Neural progenitor cell (in vitro differentiated cells): ENCODE data around the gene PROB1. TPM values are rescaled to one million over a fixed set of nuclear protein-coding genes. Genes with fewer than 3 reads are reported as not detected.
A peak's percentile ranks its signal among the peaks of the same experiment; 100 is the strongest.
"Not testable (repeated sequence)": the region's sequence is repeated elsewhere in the genome, so short reads cannot be mapped to it uniquely, and the experiment has no call there.

Experiments
- DNase-seq: peaks from one replicate; pipeline ENCODE4 v3.0.0-alpha.2; 2016; ENCODE audit warnings: low spot score
- H2AFZ ChIP-seq: fragments of 200-600 bp; sonication (generic); replicated peaks from 2 replicates; pipeline ENCODE4 v1.6.1; 2016; ENCODE audit warnings: antibody characterized with exemption
- H3F3A ChIP-seq: fragments of 200-600 bp; sonication (generic); 2 replicates; pipeline ENCODE4 v1.6.1; 2016; ENCODE audit warnings: antibody characterized with exemption, low read depth
- H3K27ac ChIP-seq: fragments of 200-600 bp; sonication (generic); 2 replicates; pipeline ENCODE4 v1.5.1; 2016; ENCODE audit warnings: mild to moderate bottlenecking
- H3K27me3 ChIP-seq: fragments of 200-600 bp; sonication (generic); 2 replicates; pipeline ENCODE4 v1.6.1; 2016; ENCODE audit warnings: mild to moderate bottlenecking, moderate library complexity
- H3K36me3 ChIP-seq: fragments of 200-600 bp; sonication (generic); 2 replicates; pipeline ENCODE4 v1.5.1; 2016
- H3K4me1 ChIP-seq: fragments of 200-600 bp; sonication (generic); 2 replicates; pipeline ENCODE4 v1.6.1; 2016; ENCODE audit warnings: mixed run types
- H3K4me2 ChIP-seq: fragments of 200-600 bp; sonication (generic); 2 replicates; pipeline ENCODE4 v1.6.1; 2016
- H3K4me3 ChIP-seq: fragments of 200-600 bp; sonication (generic); 2 replicates; pipeline ENCODE4 v1.5.1; 2016
- H3K79me2 ChIP-seq: fragments of 200-600 bp; sonication (generic); 2 replicates; pipeline ENCODE4 v1.6.1; 2016; ENCODE audit warnings: low read depth
- H3K9ac ChIP-seq: fragments of 200-600 bp; sonication (generic); 2 replicates; pipeline ENCODE4 v1.6.1; 2016
- H3K9me3 ChIP-seq: fragments of 200-600 bp; sonication (generic); 2 replicates; pipeline ENCODE4 v1.5.1; 2016; ENCODE audit warnings: low read depth
- H4K20me1 ChIP-seq: fragments of 200-600 bp; sonication (generic); 2 replicates; pipeline ENCODE4 v1.6.1; 2016; ENCODE audit warnings: low read depth
- H3K27ac Mint-ChIP-seq: 3 replicates; pipeline ENCODE4 v1.8.0; 2021; ENCODE audit warnings: mixed read lengths
- H3K27me3 Mint-ChIP-seq: 2 replicates; pipeline ENCODE4 v1.8.0; 2022; ENCODE audit warnings: low read depth, mild to moderate bottlenecking, inconsistent platforms, moderate library complexity, mixed read lengths; ENCODE audit not compliant: insufficient read depth
- H3K36me3 Mint-ChIP-seq: 3 replicates; pipeline ENCODE4 v1.8.0; 2021; ENCODE audit warnings: mixed read lengths
- H3K4me1 Mint-ChIP-seq: 3 replicates; pipeline ENCODE4 v1.8.0; 2021; ENCODE audit warnings: mixed read lengths
- H3K4me3 Mint-ChIP-seq: 3 replicates; pipeline ENCODE4 v1.8.0; 2021; ENCODE audit warnings: mild to moderate bottlenecking, moderate library complexity, mixed read lengths
- H3K9me3 Mint-ChIP-seq: 3 replicates; pipeline ENCODE4 v1.8.0; 2020; ENCODE audit warnings: mixed read lengths
- EZH2 ChIP-seq: fragments of 200-600 bp; sonication (generic); IDR thresholded peaks from 2 replicates; pipeline ENCODE4 v1.6.1; 2017; ENCODE audit warnings: antibody characterized with exemption, mild to moderate bottlenecking, moderate library complexity
- EZH2phosphoT487 ChIP-seq: fragments of 200-600 bp; sonication (generic); IDR thresholded peaks from 2 replicates; pipeline ENCODE4 v1.6.1; 2017; ENCODE audit warnings: antibody characterized with exemption
- total RNA-seq: library from RNA; depleted of rRNA; stranded (reverse); fragments of >200 nt; gene quantifications from 2 replicates; pipeline ENCODE4 v1.2.3, GENCODE V29; 2015; ENCODE audit warnings: low replicate concordance
- TF ChIP-seq, protein P1 (sequence below): fragments of 200-600 bp; sonication (generic); IDR thresholded peaks from 2 replicates; pipeline ENCODE4 v1.5.1; 2017; ENCODE audit warnings: antibody characterized with exemption, mild to moderate bottlenecking

PROB1 gene
- 0.67 and 2.6 TPM in 2 replicates for total RNA-seq

DNA sequence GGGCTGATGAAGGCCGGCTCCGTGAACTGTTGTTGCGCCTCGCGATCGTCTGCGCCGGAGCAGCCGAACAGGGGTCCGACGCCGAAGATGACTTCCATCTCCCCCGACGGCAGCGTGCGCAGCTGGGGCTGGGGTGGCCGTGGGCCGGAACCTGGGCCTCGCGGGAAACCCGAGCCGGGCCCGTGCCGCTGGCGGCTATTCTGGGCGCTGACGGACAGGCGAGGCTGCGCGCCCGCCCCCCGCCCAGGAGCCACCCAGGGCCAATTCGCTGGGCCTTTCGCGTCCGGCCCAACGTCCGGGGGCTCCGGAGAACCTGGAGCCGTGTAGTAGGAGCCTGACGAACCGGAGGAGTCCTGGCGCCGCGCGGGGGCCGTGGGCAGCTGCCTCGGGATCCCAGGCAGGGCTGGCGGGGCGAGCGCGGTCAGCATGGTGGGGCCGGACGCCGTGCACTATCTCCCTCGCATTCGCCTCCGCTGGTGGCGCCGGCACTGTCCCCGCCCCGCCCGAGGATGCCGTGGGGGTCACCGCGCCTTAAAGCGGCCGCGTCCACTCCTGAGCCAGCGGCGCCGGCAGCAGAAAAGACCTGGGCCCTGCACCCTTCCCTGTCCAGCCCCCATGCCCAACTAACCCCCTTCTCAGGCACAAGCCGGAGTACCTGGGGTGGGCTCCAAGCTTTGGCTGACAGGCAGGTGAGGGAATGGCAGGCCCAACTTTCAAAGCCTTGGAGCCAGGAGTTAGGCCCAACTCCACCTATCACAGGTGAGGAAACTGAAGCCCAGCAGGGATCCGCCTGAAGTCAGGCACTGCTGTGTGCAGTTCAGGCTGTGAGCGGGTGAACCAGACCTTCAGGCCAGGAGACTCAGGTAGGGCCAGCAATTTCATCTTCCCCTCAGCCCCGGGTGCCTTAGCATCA is at the start of gene PROB1:
PROB1 (minus strand) TSS at position 451 of the 913 bp plus-strand sequence; CDS start at position 428, 23 bp downstream.
- H3K27me3 ChIP-seq: peaks cover 51% of the 10 kb centered on the region
- no peaks in the 10 kb centered on the region for H3K9me3 ChIP-seq
- no peaks in the 10 kb centered on the region for H3K36me3 ChIP-seq
- H3K4me3 ChIP-seq: peak within 1 kb of the TSS; percentile 46
- no peak within 1 kb of the TSS for H3K27ac ChIP-seq
- H2AFZ ChIP-seq: peak within 1 kb of the TSS; percentile 83
- no peak within 1 kb of the TSS for H3K9ac ChIP-seq
- H3K27me3 Mint-ChIP-seq: peaks cover 30% of the 10 kb centered on the region
- TF ChIP-seq EZH2 (no peak), EZH2phosphoT487 (peak; percentile 17)
- H3K36me3 Mint-ChIP-seq: peaks cover 14% of the 10 kb centered on the region
- peak within 1 kb of the TSS; percentile 6 for H3K4me3 Mint-ChIP-seq
- peak; percentile 32 for DNase-seq
- no peak within 1 kb of the TSS for H3K27ac Mint-ChIP-seq
- no peaks in the 10 kb centered on the region for H3K9me3 Mint-ChIP-seq
- H3K4me2 ChIP-seq: peak within 1 kb of the TSS; percentile 82
- H3K4me1 ChIP-seq: peaks cover 12% of the 10 kb centered on the region
- H3K4me1 Mint-ChIP-seq: peaks cover 14% of the 10 kb centered on the region
- H4K20me1 ChIP-seq: peaks cover 4% of the 10 kb centered on the region
- no peaks in the 10 kb centered on the region for H3K79me2 ChIP-seq
- peaks cover 36% of the 10 kb centered on the region for H3F3A ChIP-seq

GRCh38 chr5:139443831-139444453 is 49.0 kb upstream of the PROB1 start:
- TF ChIP-seq EZH2 (no peak), EZH2phosphoT487 (no peak)
- TF ChIP-seq, protein P1, sequence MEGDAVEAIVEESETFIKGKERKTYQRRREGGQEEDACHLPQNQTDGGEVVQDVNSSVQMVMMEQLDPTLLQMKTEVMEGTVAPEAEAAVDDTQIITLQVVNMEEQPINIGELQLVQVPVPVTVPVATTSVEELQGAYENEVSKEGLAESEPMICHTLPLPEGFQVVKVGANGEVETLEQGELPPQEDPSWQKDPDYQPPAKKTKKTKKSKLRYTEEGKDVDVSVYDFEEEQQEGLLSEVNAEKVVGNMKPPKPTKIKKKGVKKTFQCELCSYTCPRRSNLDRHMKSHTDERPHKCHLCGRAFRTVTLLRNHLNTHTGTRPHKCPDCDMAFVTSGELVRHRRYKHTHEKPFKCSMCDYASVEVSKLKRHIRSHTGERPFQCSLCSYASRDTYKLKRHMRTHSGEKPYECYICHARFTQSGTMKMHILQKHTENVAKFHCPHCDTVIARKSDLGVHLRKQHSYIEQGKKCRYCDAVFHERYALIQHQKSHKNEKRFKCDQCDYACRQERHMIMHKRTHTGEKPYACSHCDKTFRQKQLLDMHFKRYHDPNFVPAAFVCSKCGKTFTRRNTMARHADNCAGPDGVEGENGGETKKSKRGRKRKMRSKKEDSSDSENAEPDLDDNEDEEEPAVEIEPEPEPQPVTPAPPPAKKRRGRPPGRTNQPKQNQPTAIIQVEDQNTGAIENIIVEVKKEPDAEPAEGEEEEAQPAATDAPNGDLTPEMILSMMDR: no peak
- Histone ChIP-seq H3K36me3 (no peaks in the 10 kb centered on the region), H3K27ac (no peak overlapping the region), H3K27me3 (no peaks in the 10 kb centered on the region), H2AFZ (no peak overlapping the region), H3K4me3 (no peak overlapping the region), H4K20me1 (no peaks in the 10 kb centered on the region), H3F3A (peaks cover 4% of the 10 kb centered on the region), H3K9ac (no peak overlapping the region), H3K79me2 (no peaks in the 10 kb centered on the region), H3K4me1 (peaks cover 4% of the 10 kb centered on the region), H3K4me2 (no peak overlapping the region), H3K9me3 (no peaks in the 10 kb centered on the region)
- no peak for DNase-seq
- Mint-ChIP-seq H3K36me3 (no peaks in the 10 kb centered on the region), H3K9me3 (no peaks in the 10 kb centered on the region), H3K4me1 (peaks cover 11% of the 10 kb centered on the region), H3K27me3 (peaks cover 11% of the 10 kb centered on the region), H3K4me3 (no peak overlapping the region), H3K27ac (no peak overlapping the region)

DNA sequence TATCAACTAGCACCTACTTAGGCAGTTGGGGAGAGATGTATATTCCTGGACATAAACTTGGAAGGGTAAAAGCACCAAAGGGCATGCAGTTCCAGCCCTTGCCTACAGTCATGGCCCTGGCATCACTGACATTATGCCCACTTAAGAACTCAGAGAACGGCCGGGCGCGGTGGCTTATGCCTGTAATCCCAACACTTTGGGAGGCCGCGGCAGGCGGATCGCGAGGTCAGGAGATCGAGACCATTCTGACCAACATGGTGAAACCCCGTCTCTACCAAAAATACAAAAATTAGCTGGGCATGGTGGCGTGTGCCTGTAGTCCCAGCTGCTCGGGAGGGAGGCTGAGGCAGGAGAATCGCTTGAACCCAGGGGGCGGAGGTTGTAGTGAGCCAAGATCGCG is 45.5 kb upstream of the PROB1 start:
- H3K9ac ChIP-seq, DNase-seq, H4K20me1 ChIP-seq, H3K36me3 Mint-ChIP-seq, H3K36me3 ChIP-seq, H3K27me3 ChIP-seq, H3K4me2 ChIP-seq, H3K79me2 ChIP-seq, H3K27me3 Mint-ChIP-seq, H3K27ac Mint-ChIP-seq, H3F3A ChIP-seq, H3K4me3 ChIP-seq, H3K27ac ChIP-seq, H3K4me3 Mint-ChIP-seq, H2AFZ ChIP-seq, H3K9me3 Mint-ChIP-seq, H3K9me3 ChIP-seq: not testable (repeated sequence)
- peaks cover 28% of the 10 kb centered on the region for H3K4me1 Mint-ChIP-seq
- H3K4me1 ChIP-seq: peaks cover 11% of the 10 kb centered on the region

DNA sequence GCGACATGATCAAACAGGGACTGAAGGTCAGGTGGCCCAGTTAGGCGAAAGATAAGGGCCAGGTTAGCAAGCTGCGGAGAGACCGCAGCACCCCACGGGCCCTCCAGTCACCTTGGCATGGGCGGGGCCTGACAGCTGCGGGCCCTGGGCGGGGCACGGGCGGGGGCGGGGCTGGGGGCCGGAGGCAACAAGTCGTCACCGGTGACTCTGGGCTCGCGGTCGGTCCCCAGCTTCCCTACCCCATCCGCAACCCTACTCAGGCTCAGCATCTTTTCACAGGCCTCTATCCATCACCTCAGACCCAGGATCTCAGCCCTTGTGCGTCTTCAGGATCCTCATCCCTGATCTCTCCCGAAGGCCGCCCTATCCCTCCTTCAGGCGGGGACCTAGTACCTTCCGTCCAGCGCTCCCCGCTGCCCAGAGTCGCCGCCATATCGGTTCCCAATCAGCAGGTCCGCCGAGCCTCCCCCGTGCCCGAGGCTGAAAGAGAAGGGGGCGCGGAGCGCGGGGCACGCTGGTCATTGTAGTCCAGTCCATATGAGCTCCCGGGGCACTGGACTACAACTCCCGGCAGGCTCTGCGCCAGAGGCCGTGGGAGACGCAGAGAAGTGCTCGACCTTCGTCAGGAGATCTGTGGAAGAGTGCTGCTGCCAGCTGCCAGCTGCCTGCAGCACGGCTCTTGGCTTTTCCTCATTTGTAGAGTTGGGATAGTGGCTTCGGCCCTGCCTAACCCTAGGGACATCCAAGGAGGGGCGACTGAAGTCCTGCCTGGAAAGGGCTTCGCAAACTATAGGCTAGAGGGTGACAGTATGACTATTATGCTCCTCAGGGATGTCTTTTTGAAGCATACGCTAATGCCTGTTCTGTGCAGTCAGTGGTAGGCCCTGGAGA is 44.4 kb upstream of the PROB1 start, which contains the start of gene DNAJC18:
DNAJC18 (minus strand) TSS at position 513 of the 891 bp plus-strand sequence; CDS start at position 433, 80 bp downstream.
- Histone ChIP-seq H3K27ac (peak within 1 kb of the TSS; percentile 77), H3K36me3 (peaks cover 4% of the 10 kb centered on the region), H3K9ac (peak within 1 kb of the TSS; percentile 56), H3K79me2 (peaks cover 6% of the 10 kb centered on the region), H2AFZ (peak within 1 kb of the TSS; percentile 95), H3K4me3 (peak within 1 kb of the TSS; percentile 70), H3K9me3 (no peaks in the 10 kb centered on the region), H4K20me1 (peaks cover 6% of the 10 kb centered on the region), H3K4me1 (peaks cover 11% of the 10 kb centered on the region), H3F3A (peaks cover 9% of the 10 kb centered on the region), H3K4me2 (peak within 1 kb of the TSS; percentile 88), H3K27me3 (no peaks in the 10 kb centered on the region)
- Mint-ChIP-seq H3K27ac (peak within 1 kb of the TSS; percentile 98), H3K4me1 (peaks cover 28% of the 10 kb centered on the region), H3K4me3 (peak within 1 kb of the TSS; percentile 98), H3K27me3 (peaks cover 9% of the 10 kb centered on the region), H3K9me3 (no peaks in the 10 kb centered on the region), H3K36me3 (peaks cover 6% of the 10 kb centered on the region)
- peak; percentile 97 for DNase-seq
- no peak for TF ChIP-seq EZH2
- TF ChIP-seq, protein P1: no peak
- TF ChIP-seq EZH2phosphoT487: no peak
